HEK293 (cell line): ENCODE measurements around the gene ZBTB47.

Source experiments
- CTCF ChIP-seq: fragments of 450-650 bp; formaldehyde crosslinking; IDR thresholded peaks from 2 replicates; pipeline ENCODE4 v1.5.1; 2016; ENCODE audit warnings: missing biosample characterization, missing genetic modification characterization
- GLI2 ChIP-seq: fragments of 450-650 bp; formaldehyde crosslinking; IDR thresholded peaks from 2 replicates; pipeline ENCODE4; 2017; ENCODE audit warnings: missing biosample characterization, missing genetic modification characterization, low read depth, borderline replicate concordance
- MEIS1 ChIP-seq: sonication (generic); formaldehyde crosslinking; IDR thresholded peaks from 2 replicates; pipeline ENCODE4 v1.8.1; 2022; ENCODE audit warnings: missing genetic modification reagents, mild to moderate bottlenecking, borderline replicate concordance
- SCRT2 ChIP-seq: fragments of 450-650 bp; formaldehyde crosslinking; IDR thresholded peaks from 2 replicates; pipeline ENCODE4 v1.5.1; 2016; ENCODE audit warnings: missing biosample characterization, missing genetic modification characterization
- ZNF223 ChIP-seq: fragments of 450-650 bp; formaldehyde crosslinking; IDR thresholded peaks from 2 replicates; pipeline ENCODE4 v1.5.1; 2016; ENCODE audit warnings: missing biosample characterization, missing genetic modification characterization
- ZNF23 ChIP-seq: fragments of 450-650 bp; formaldehyde crosslinking; IDR thresholded peaks from 2 replicates; pipeline ENCODE4 v1.5.1; 2016; ENCODE audit warnings: missing biosample characterization, missing genetic modification characterization, borderline replicate concordance
- ZNF26 ChIP-seq: fragments of 450-650 bp; formaldehyde crosslinking; IDR thresholded peaks from 2 replicates; pipeline ENCODE4 v1.5.1; 2016; ENCODE audit warnings: missing biosample characterization, missing genetic modification characterization
- ZNF37A ChIP-seq: fragments of 450-650 bp; IDR thresholded peaks from 2 replicates; pipeline ENCODE4 v1.5.1; 2018; ENCODE audit warnings: missing biosample characterization, missing genetic modification characterization
- ZNF549 ChIP-seq: fragments of 450-650 bp; IDR thresholded peaks from 2 replicates; pipeline ENCODE4 v1.5.1; 2018; ENCODE audit warnings: missing biosample characterization, missing genetic modification characterization, mild to moderate bottlenecking, inconsistent platforms, moderate library complexity

GRCh38 chr3:42657675-42658074, 4.2 kb downstream of the ZBTB47 start:
- TF ChIP-seq ZNF23 (tag by site-specific recombination): no peak
- no peak for TF ChIP-seq GLI2
- no peak for TF ChIP-seq ZNF223
- TF ChIP-seq CTCF (tag by site-specific recombination): no peak
- no peak for TF ChIP-seq MEIS1
- no peak for TF ChIP-seq ZNF549 (tag by site-specific recombination)
- no peak for TF ChIP-seq ZNF37A (tag by site-specific recombination)
- no peak for TF ChIP-seq SCRT2 (tag by site-specific recombination)
- TF ChIP-seq ZNF26 (tag by site-specific recombination): no peak
